K562 (cell line): Measurements from ENCODE around the gene UBE2V1. TPM values are rescaled to one million over a fixed set of nuclear protein-coding genes. Genes with fewer than 3 reads are reported as not detected.
"Not testable (repeated sequence)": the region's sequence is repeated elsewhere in the genome, so short reads cannot be mapped to it uniquely, and the experiment has no call there.

Experiments
- ATAC-seq: fragments of 200-7000 bp; cut with Tn5 transposase; 3 replicates; pipeline ENCODE4 v1.9.1; 2020; ENCODE audit warnings: moderate library complexity
- BruUV-seq: library from RNA; stranded (reverse); fragments of 400-500 nt; replicated peaks from 2 replicates; lab custom pipeline; 2021; lab: Mats Ljungman, UMichigan
- CTCF ChIA-PET: fragments of 300-600 bp; formaldehyde crosslinking; extraction: SDS; loops from one replicate; lab custom pipeline; 2021; ENCODE audit warnings: low intra/inter-chr PET ratio; lab: Yijun Ruan, JAX
- POLR2A ChIA-PET: fragments of 300-600, 350-650 bp; sonication (Branson Sonifier 250); formaldehyde crosslinking; extraction: SDS; loops from one replicate; lab custom pipeline; 2021; ENCODE audit warnings: antibody characterized with exemption, inconsistent platforms; lab: Yijun Ruan, JAX
- DNase-seq, 4 experiments: peaks; one replicate each; pipeline versions ENCODE4 v3.0.0 to v3.0.0-alpha.2; 2011 to 2018; ENCODE audit warnings: low spot score in 3 of 4, mixed read lengths in 3 of 4; ENCODE audit errors: extremely low read depth in 1 of 4
- FAIRE-seq: peaks from 2 replicates; lab custom pipeline; 2011; peaks lifted over from hg19 to GRCh38; lab: Jason Lieb, UNC
- H2AFZ ChIP-seq: 2 replicates; pipeline ENCODE4 v1.6.0; 2011; ENCODE audit warnings: low read depth, low read length, control low read depth, inconsistent platforms
- H3K27ac ChIP-seq: fragments of 200-600 bp; 3 replicates; pipeline ENCODE4 v1.8.0; 2011; ENCODE audit warnings: low read depth, mild to moderate bottlenecking, control low read depth, inconsistent platforms, low read length, moderate library complexity, mixed read lengths; ENCODE audit errors: extremely low read depth
- H3K27me3 ChIP-seq, 2 experiments: fragments of 300-600 bp in 1 of 2; 2 replicates in 1 of 2; 3 replicates in 1 of 2; pipeline versions ENCODE4 v1.6.0 to v1.8.0; 2011; ENCODE audit warnings: inconsistent platforms in 2 of 2, low read length in 2 of 2, mild to moderate bottlenecking in 1 of 2, mixed read lengths in 1 of 2, moderate library complexity in 1 of 2; ENCODE audit not compliant: control insufficient read depth in 2 of 2, insufficient read depth in 2 of 2
- H3K36me3 ChIP-seq: fragments of 300-600 bp; 3 replicates; pipeline ENCODE4 v1.8.0; 2011; ENCODE audit warnings: mild to moderate bottlenecking, low read length, inconsistent platforms; ENCODE audit not compliant: control insufficient read depth, insufficient read depth
- H3K4me1 ChIP-seq, 2 experiments: fragments of 200-600 bp in 1 of 2; replicated peaks in 1 of 2; 2 replicates in 1 of 2; 3 replicates in 1 of 2; pipeline versions ENCODE4 v1.5.1 to v1.8.0; 2011; ENCODE audit warnings: inconsistent platforms in 2 of 2, low read length in 2 of 2, mild to moderate bottlenecking in 1 of 2, mixed read lengths in 1 of 2, moderate library complexity in 1 of 2; ENCODE audit not compliant: control insufficient read depth in 2 of 2, insufficient read depth in 2 of 2
- H3K4me2 ChIP-seq: 2 replicates; pipeline ENCODE4 v1.6.1; 2011; ENCODE audit warnings: low read length, control low read depth, inconsistent platforms, mixed read lengths; ENCODE audit not compliant: insufficient read depth
- H3K4me3 ChIP-seq: fragments of 200-600 bp; sonication (generic), shearing (Covaris generic); 2 replicates; pipeline ENCODE4 v1.5.1; 2016; ENCODE audit warnings: control low read depth, inconsistent platforms
- H3K79me2 ChIP-seq: fragments of 200-600 bp; 3 replicates; pipeline ENCODE4 v1.8.0; 2011; ENCODE audit warnings: low read length, inconsistent platforms; ENCODE audit not compliant: control insufficient read depth, insufficient read depth
- H3K9ac ChIP-seq, 2 experiments: 2 replicates each; pipeline versions ENCODE4 v1.6.0 to v1.6.1; 2011; ENCODE audit warnings: low read depth in 2 of 2, low read length in 2 of 2, control low read depth in 1 of 2, inconsistent platforms in 1 of 2, mild to moderate bottlenecking in 1 of 2, mixed read lengths in 1 of 2; ENCODE audit not compliant: insufficient read depth in 1 of 2
- H3K9me1 ChIP-seq: one replicate; pipeline ENCODE4 v1.6.0; 2011; ENCODE audit warnings: inconsistent platforms, mild to moderate bottlenecking, low read length, moderate library complexity; ENCODE audit not compliant: control insufficient read depth, insufficient read depth
- H3K9me3 ChIP-seq: replicated peaks from 2 replicates; pipeline ENCODE4 v1.5.1; 2011; ENCODE audit warnings: low read depth, low read length, inconsistent platforms; ENCODE audit not compliant: control insufficient read depth, insufficient read depth
- H4K20me1 ChIP-seq: replicated peaks from 2 replicates; pipeline ENCODE4 v1.6.1; 2011; ENCODE audit warnings: low read length, inconsistent platforms, mixed read lengths; ENCODE audit not compliant: control insufficient read depth, insufficient read depth
- BCOR ChIP-seq: fragments of 450-650 bp; IDR thresholded peaks from 2 replicates; pipeline ENCODE4 v1.6.1; 2016
- CHD4 ChIP-seq: fragments of 200-600 bp; sonication (generic); IDR thresholded peaks from 3 replicates; pipeline ENCODE4 v1.6.1; 2012; ENCODE audit warnings: low read depth, mild to moderate bottlenecking, mixed read lengths, low read length, inconsistent platforms; ENCODE audit not compliant: insufficient read depth, insufficient replicate concordance, poor library complexity, severe bottlenecking
- ELF2 ChIP-seq: fragments of 250-450 bp; sonication (Bioruptor Pico); IDR thresholded peaks from 2 replicates; pipeline ENCODE4 v1.5.0; 2021; ENCODE audit warnings: mild to moderate bottlenecking
- HCFC1 ChIP-seq: IDR thresholded peaks from 2 replicates; pipeline ENCODE4 v1.6.1; 2012; ENCODE audit warnings: low read depth, low read length, improper control_type of control experiment
- KDM1A ChIP-seq, 2 experiments: fragments of 450-650 bp; IDR thresholded peaks; 2 replicates each; pipeline ENCODE4 v1.6.1; 2016; ENCODE audit warnings: mild to moderate bottlenecking in 2 of 2
- NR4A1 ChIP-seq, 2 experiments: fragments of 250-450 bp in 1 of 2; fragments of 450-650 bp in 1 of 2; sonication (Bioruptor Pico) in 1 of 2; IDR thresholded peaks; 2 replicates each; pipeline versions ENCODE4 v1.4.0 to v1.6.1; 2016 to 2020; ENCODE audit warnings: mild to moderate bottlenecking in 2 of 2, missing compliant biosample characterization in 1 of 2, missing genetic modification characterization in 1 of 2, moderate library complexity in 1 of 2
- POLR2G ChIP-seq: fragments of 200-400 bp; formaldehyde crosslinking; IDR thresholded peaks from 2 replicates; pipeline ENCODE4 v1.6.1; 2017; ENCODE audit warnings: low read depth, mild to moderate bottlenecking, antibody characterized with exemption, low read length, moderate library complexity
- RBM25 ChIP-seq: fragments of 200-400 bp; formaldehyde crosslinking; IDR thresholded peaks from 2 replicates; pipeline ENCODE4 v1.6.1; 2018; ENCODE audit warnings: low read length, low read depth, moderate library complexity; ENCODE audit not compliant: severe bottlenecking
- ZNF175 ChIP-seq: fragments of 200-800 bp; sonication (Bioruptor generic); IDR thresholded peaks from 2 replicates; pipeline ENCODE4 v1.6.1; 2016; ENCODE audit warnings: low read depth, mild to moderate bottlenecking, missing genetic modification characterization, missing compliant biosample characterization
- ZNF766 ChIP-seq: fragments of 200-800 bp; sonication (Bioruptor generic); conservative IDR thresholded peaks from 2 replicates; pipeline ENCODE4 v1.6.1; 2016; ENCODE audit warnings: missing genetic modification characterization, missing compliant biosample characterization
- WGBS: fragments of 100-300 bp; shearing (Covaris generic); methylation state at CpG from one replicate; pipeline ENCODE4 v1.1.6; 2016; ENCODE audit warnings: low coverage, mixed read lengths; ENCODE audit not compliant: insufficient coverage; ENCODE audit errors: missing lambda C conversion rate; 5-methylcytosine and 5-hydroxymethylcytosine counted together
- in situ Hi-C: fragments of 300-500 bp; cut with MboI; formaldehyde crosslinking; loops from 4 replicates; pipeline ENCODE4 v1.15.0; 2018; ENCODE audit warnings: inconsistent platforms, mixed read lengths
- intact Hi-C: fragments of 100-400 bp; cut with micrococcal nuclease; formaldehyde crosslinking; loops from 2 replicates; pipeline ENCODE4 v1.14.2; 2022
- polyA plus RNA-seq, 8 experiments: library from polyadenylated mRNA; depleted of rRNA in 4 of 8; stranded (reverse) in 5 of 8; unstranded in 3 of 8; fragments of >200 nt; fragmentation: Nextera tagmentation in 2 of 8; fragmentation: Illumina TruSeq in 1 of 8; extraction: Ambion mirVana in 2 of 8; extraction: Trizol in 1 of 8; gene quantifications; 2 replicates each; pipeline versions ENCODE4 v1.2.1 to v1.2.3, GENCODE V29; 2011 to 2014; ENCODE audit warnings: inconsistent platforms in 1 of 8, missing spikeins in 1 of 8
- total RNA-seq, 7 experiments: library from RNA; depleted of rRNA in 6 of 7; stranded (reverse); fragments of >200 nt in 6 of 7; fragmentation: Illumina TruSeq in 2 of 7; extraction: Trizol in 2 of 7; gene quantifications; 2 replicates each; pipeline versions ENCODE4 v1.2.1 to v1.2.3, GENCODE V29; 2011 to 2021; ENCODE audit warnings: low replicate concordance in 1 of 7

Gene UBE2V1
- total and polyA plus RNA-seq, 9 of the 15 experiments (the other 6 are each of a cell fraction or from before 2014, with no cell fraction given), result 93.0 to 357 (median 119) TPM

- TF ChIP-seq NR4A1 (CRISPR knock-in tag; IDR thresholded peaks at IDR 0.05), result no peak
- no peak; the same call in 1 of the 2 replicates for TF ChIP-seq NR4A1 (tag; IDR thresholded peaks at IDR 0.05)
- TF ChIP-seq ZNF175, result no peak
- TF ChIP-seq ELF2, result no peak
- no peak for TF ChIP-seq CHD4
- TF ChIP-seq ZNF766 (CRISPR knock-in tag), result no peak
- TF ChIP-seq HCFC1, result peak; percentile 8; the same call in 1 of the 2 replicates
- peak; percentile 92 for TF ChIP-seq POLR2G
Observed at GRCh38 chr20:50112512-50113419, at the start of gene UBE2V1 (continued).

- H3K4me2 ChIP-seq, intact Hi-C loops, H3K79me2 ChIP-seq, DNase-seq, CTCF ChIA-PET, H3K9me3 ChIP-seq: not testable (repeated sequence)
- TF ChIP-seq RBM25 (peak; percentile 54), KDM1A (IDR thresholded peaks at IDR 0.05) (0 out of 4 replicates have a peak, but pooled peaks of 1 of the 2 experiments have one; percentile 12), BCOR (peak; percentile 86)
- TF ChIP-seq, all 486 proteins: peak for 3; not testable (repeated sequence) for 483
- H3K27me3 ChIP-seq, H3K36me3 ChIP-seq, H3K27ac ChIP-seq, H3K9ac ChIP-seq, H2AFZ ChIP-seq, ATAC-seq, BruUV-seq, H3K4me3 ChIP-seq, H3K9me1 ChIP-seq, in situ Hi-C loops, H4K20me1 ChIP-seq, FAIRE-seq: not testable (repeated sequence)
- POLR2A ChIA-PET, result interaction anchor here (1.2 to 1.9 kb wide), 2 partner anchors 8 to 12 kb away, joined by 3 to 6 read pairs; partner anchors contain the start of gene PEDS1
- H3K4me1 ChIP-seq, result peaks cover 28 to 30% of the 10 kb centered on the region in 2 experiments; a peak in 4 of 5 replicates
- 85% methylated on average over 5 of the region's 7 CpGs for WGBS
Observed at GRCh38 chr20:50161494-50161893, 48.5 kb upstream of the UBE2V1 start.
